GM18508 (cell line): ENCODE measurements around the gene TIPIN.
"Not testable (repeated sequence)": the region's sequence is repeated elsewhere in the genome, so short reads cannot be mapped to it uniquely, and the experiment has no call there.

Experiments used
- ATAC-seq: cut with Tn5 transposase; IDR thresholded peaks from one replicate; pipeline ENCODE4 v1.9.1; 2021; ENCODE audit warnings: moderate number of reproducible peaks; ENCODE audit not compliant: insufficient read depth, unreplicated experiment

The TIPIN gene

GRCh38 chr15:66386204-66387123 lies 30.0 kb upstream of the TIPIN start, which contains the start of gene MAP2K1:
Gene MAP2K1 (plus strand): TSS chr15:66386912. CDS start chr15:66387348, 436 bp downstream.
- peak; percentile 45 for ATAC-seq

- not testable (repeated sequence) for ATAC-seq
Measured at GRCh38 chr15:66381376-66381775, 24.9 kb upstream of the TIPIN start.

GRCh38 chr15:66378814-66379430 lies 22.4 kb upstream of the TIPIN start:
- no peak for ATAC-seq

GRCh38 chr15:66374179-66374578 lies 17.7 kb upstream of the TIPIN start:
- ATAC-seq, result no peak

GRCh38 chr15:66369773-66370651 lies 13.5 kb upstream of the TIPIN start:
- ATAC-seq, result no peak

GRCh38 chr15:66364944-66365528 lies 8.6 kb upstream of the TIPIN start:
- ATAC-seq, result no peak

- ATAC-seq, result no peak
Measured at GRCh38 chr15:66362776-66363175, 6.3 kb upstream of the TIPIN start.

GRCh38 chr15:66361745-66362460 lies 5.4 kb upstream of the TIPIN start:
- ATAC-seq, result not testable (repeated sequence)

- no peak for ATAC-seq
Measured at GRCh38 chr15:66359740-66360139, 3.3 kb upstream of the TIPIN start.

GRCh38 chr15:66356077-66356358 lies 467 bp downstream of the TIPIN start:
- ATAC-seq, result no peak

GRCh38 chr15:66348530-66348929 lies 8.0 kb downstream of the TIPIN start:
- ATAC-seq, result not testable (repeated sequence)

- ATAC-seq, result no peak
Measured at GRCh38 chr15:66328771-66329170, 27.7 kb downstream of the TIPIN start.

GRCh38 chr15:66327736-66328135 lies 28.7 kb downstream of the TIPIN start:
- no peak for ATAC-seq

- no peak for ATAC-seq
Measured at GRCh38 chr15:66326051-66326450, 30.4 kb downstream of the TIPIN start.

GRCh38 chr15:66323312-66323928 lies 33.1 kb downstream of the TIPIN start:
- ATAC-seq, result no peak

GRCh38 chr15:66312144-66312543 lies 44.3 kb downstream of the TIPIN start:
- ATAC-seq, result no peak

- no peak for ATAC-seq
Measured at GRCh38 chr15:66310786-66311185, 45.7 kb downstream of the TIPIN start.

GRCh38 chr15:66309828-66310227 lies 46.7 kb downstream of the TIPIN start:
- ATAC-seq, result no peak

- ATAC-seq, result no peak
Measured at GRCh38 chr15:66308531-66308930, 48.0 kb downstream of the TIPIN start.
